Adipose tissue (tissue), 3 donors: ENCODE measurements around the gene FUOM. TPM values are rescaled to one million over a fixed set of nuclear protein-coding genes. Genes with fewer than 3 reads are reported as not detected.
"Not testable (repeated sequence)": the region's sequence is repeated elsewhere in the genome, so short reads cannot be mapped to it uniquely, and the experiment has no call there.

Experiments used
- H3K27ac ChIP-seq: one replicate; pipeline ENCODE4 v1.5.1; 2013; ENCODE audit warnings: low read depth, low read length
- WGBS, 3 donors: extraction: QIAGEN DNeasy Blood & Tissue Kit; methylation state at CpG; one replicate each; pipeline ENCODE4 v1.1.7; 2013; 5-methylcytosine and 5-hydroxymethylcytosine counted together
- polyA plus RNA-seq, 3 donors: library from polyadenylated mRNA; stranded (reverse); fragments of 200-250 nt; gene quantifications; one replicate each; pipeline ENCODE4 v1.2.3, GENCODE V29; 2013
- donor health status: healthy with polysubstance abuse.
- donor health status: Bipolar disorder and iron deficiency.
- donor health status: healthy.

FUOM gene
- polyA plus RNA-seq, 3 donors = 22.1 to 45.1 (median 23.3) TPM

DNA sequence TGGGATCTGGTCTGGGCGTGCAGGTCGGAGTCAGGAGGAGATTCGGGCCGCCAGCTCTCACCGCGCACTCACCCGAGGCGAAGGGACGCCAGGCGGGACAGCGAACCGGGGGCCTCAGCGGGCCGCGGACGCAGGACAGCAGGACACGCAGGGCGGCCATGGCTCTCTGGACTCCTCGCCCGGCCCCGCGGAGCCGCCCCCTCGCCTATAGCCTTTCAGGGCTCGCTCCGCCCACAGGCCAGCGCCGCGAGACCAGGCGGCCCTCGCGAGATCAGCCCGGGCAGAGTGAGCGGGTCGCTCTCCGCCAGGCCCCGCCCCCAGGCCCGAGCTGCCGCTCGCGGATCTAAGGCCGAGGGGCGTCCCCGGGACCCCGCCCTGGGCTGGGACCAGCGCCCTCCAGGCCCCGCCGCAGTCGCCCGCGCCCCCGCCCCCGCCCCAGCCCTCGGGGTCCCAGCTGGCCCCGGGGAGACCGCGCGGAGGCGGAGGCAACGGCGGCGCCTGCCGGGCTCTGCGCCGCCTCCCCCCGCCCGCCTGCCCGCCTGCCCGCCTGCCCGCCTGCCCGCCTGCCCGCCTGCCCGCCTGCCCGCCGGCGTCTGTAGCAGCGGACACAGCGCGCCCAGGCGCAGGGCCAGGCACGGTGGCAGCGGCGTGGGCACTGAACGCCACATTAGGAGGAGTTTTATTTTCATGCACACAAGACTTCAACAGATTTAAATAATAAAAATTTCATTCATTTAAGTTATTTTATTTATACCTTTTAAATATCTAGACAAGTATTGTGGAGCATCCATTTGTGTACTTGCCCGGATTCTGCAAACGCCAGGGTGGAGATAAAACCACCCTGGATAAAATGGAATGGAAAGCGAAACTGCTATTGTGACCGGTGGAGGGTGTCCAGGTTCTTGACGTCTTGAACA lies 15.6 kb upstream of the FUOM start, which contains the start of gene ECHS1:
TSS of gene ECHS1 (minus strand) at position 181 of the 917 bp plus-strand sequence. CDS start at position 160, 21 bp downstream.
- 1% methylated on average over 46 to 89 of the region's 89 CpGs for WGBS, 3 donors
- H3K27ac ChIP-seq = no peak within 1 kb of the TSS

DNA sequence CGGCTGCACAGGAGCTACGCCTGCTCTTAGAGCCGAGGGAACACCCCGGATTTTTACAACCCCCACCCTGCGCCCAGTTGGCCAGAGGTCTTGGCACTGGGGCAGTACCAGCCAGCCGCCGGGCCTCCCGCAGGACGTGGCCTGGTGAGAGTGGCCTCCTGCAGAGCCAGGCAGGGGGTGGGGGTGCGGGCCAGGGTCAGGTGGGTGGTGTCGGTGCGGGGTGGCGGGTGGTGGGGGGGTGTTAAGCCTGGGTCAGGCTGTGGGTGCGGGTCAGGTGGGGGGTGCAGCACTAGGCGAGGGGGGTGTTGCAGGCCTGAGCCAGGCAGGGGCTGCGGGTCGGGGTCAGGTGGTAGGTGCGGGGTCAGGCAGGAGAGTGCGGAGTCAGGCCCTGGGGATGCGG lies 14.7 kb upstream of the FUOM start:
- 18 to 51% (median 42%) methylated on average over 18 to 20 of the region's 20 CpGs for WGBS, 3 donors
- no peak overlapping the region for H3K27ac ChIP-seq

DNA sequence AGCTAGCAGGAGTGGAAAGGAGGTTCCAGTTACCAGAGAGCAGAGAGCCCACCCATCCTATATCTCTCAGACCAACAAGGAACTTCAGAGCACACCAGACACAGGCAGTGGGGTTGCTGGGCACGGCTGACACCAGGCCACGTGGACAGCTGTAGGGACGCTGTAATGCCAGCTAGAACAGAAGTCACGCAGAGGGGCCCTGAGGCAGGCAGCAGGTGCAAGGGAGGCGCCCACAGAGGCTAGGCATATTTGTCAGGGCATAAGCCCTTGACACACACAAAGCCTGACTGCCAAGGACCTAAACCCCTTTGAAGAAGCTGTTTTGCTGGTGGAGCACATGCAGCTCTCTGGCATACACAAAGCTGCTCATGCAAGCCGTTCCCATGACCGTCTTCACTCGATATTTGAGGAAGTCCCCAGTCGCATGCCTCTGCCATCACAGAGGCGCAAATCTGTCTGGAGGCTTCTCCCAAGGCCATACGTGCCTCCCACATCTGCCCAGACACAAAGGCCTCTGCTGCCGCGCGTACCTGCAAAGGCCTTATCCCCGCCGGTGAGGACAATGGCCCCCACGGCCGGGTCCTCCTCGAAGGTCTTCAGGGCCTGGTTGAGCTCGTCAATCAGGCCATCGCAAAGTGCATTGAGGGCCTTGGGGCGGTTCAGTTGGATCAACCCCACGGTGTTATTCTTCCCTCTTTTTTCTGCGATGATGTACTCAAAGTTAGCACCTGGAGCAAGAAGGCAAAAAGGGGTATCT lies 12.4 kb upstream of the FUOM start:
- H3K27ac ChIP-seq = no peak overlapping the region
- 88 to 90% (median 88%) methylated on average over 24 of the region's 24 CpGs for WGBS, 3 donors

DNA sequence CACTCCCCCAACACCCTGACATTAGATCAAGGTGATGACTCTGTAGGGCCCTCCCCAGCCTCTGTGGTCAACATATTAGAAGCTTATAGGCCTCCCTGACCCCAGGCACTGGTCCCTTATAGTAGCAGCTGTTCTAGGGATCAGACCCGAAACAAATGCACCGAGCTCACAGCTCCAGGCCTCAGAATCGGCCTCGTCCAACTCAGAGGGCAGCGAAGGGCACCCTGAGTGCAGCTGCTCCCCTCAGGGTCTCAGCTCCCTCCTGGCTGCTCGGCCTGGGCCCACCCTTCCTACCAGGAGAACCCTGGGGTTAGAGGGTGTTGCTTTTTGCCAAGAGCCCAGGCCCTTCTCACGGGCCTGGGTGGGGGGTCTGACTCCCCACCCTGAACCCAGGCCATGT lies 10.3 kb upstream of the FUOM start:
- WGBS, 3 donors = 90 to 99% (median 91%) methylated on average over 7 of the region's 7 CpGs
- H3K27ac ChIP-seq = no peak overlapping the region

DNA sequence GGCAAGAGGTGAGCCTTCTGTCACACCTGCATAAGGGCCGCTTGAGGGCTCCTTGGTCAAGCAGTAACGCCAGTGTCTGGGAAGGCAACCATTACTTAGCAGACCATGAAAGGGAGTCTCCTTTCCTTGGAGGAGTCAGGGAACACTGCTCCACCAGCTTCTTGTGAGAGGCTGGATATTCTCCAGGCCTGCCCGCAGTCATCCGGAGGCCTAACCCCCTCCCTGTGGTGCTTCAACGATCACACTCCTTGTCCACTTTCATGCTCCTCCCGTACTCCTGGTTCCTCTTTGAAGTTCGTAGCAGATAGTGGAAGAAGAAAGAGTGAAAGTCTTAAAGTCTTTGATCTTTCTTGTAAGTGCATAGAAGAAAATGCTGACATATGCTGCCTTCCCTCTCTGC lies 9.6 kb upstream of the FUOM start:
- WGBS, 3 donors = 70 to 100% (median 79%) methylated on average over 1 to 4 of the region's 7 CpGs
- not testable (repeated sequence) for H3K27ac ChIP-seq

DNA sequence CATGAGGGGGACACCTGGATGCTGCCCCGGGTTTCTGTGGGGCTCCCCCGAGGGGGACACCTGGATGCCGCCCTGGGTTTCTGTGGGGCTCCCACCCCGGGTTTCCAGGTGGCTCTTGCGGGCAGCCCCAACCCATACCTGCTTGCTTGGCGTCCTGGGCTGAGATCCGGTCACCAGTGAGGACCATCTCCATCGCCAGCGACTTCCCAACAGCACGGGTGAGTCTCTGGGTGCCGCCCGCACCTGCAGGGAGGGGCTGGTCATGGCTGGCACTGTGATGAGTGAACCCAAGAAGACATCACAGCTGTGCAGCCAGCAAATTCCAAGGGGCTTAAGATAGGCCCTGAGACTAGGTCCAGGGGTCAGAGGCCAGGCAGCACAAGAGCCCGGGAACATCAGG lies 8.9 kb upstream of the FUOM start:
- 92 to 97% (median 96%) methylated on average over 13 of the region's 13 CpGs for WGBS, 3 donors
- H3K27ac ChIP-seq = no peak overlapping the region

DNA sequence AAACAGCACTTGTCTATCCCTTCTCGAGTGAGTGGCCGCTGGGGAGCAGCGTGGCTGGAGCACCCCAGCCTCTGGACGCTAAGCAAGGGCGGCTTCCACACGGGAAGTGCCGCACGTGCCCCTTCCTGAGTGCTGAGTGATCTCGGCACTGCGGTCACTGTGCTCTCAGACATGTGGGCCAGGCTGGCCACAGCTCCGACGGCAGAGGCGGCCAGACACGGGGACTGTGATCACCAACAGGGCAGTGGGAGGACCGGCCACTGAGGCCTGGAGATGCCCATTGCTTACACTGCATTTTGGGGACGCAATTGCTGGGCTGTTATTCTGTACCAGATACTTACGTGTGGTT lies 8.3 kb upstream of the FUOM start:
- H3K27ac ChIP-seq = no peak overlapping the region
- WGBS, 3 donors = 82 to 86% (median 82%) methylated on average over 17 of the region's 17 CpGs

DNA sequence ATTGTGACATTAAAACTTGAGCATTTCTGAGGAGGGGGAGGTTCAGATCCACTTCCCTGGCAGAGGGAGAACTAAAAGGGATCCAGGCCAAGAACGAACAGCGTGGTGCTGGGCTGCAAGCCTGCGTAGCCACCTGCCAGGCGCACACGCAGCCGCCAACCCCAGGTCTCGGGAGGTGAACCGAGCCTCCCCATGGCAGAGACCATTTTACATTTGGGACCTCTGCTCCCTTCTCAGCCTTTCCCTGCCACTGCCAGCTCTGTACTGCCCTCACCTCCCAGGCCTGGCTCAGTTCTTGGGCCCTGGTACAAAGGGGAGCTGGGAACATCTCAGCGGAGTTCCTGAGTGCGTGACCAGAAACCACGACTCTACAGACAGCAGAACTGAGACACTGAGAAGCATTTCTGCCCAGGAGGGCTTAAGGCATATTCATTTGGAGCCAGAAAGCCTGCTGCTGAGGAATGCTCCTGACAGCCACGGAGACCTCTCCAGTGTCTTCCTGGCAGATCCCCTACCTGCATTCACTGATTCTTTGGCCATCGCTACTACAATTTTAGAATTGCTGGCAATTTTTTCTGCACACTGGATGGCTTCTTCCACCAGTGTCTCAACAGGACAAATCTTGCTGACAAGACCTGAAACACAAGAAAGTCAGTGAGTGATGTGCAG lies 7.8 kb upstream of the FUOM start:
- WGBS, 3 donors = 76 to 88% (median 83%) methylated on average over 13 of the region's 13 CpGs
- H3K27ac ChIP-seq = no peak overlapping the region

DNA sequence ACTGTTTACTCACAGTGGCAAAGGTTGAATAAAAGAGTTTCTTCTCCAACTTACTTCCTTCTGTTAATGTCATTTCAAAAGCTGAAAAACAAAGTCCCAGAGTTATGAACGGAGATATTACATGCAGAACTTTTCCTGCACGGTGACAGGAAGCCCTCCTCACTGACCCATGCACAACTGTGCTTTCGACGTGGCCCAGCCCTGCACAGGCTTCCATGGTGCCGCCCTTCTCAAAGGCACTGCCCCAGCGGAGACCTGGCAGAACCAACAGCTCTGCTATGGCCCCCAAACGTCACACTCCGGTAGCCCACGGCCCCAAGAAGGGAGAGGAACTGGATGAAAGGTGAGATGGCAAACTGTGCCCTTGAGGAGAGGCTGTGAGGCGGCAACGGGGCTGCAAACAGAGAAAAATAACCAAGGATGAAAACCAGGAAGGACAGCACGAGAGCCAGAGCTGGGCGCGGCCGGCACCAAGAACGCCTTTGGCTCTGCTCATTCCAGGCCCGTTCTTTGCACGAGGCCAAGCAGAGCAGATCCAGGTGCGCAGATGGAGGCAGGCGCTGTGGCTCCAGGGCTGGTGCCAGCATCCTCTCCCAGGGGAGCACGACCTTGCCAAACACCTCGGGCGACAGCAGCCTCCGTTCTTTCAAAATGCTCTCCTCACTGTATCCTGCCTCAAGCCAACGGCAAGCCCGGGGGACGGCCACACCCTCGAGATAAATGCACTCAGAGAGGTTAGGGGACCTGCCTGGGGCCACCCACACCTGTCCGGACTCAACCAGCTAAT lies 7.0 kb upstream of the FUOM start:
- 79 to 92% (median 85%) methylated on average over 29 of the region's 29 CpGs for WGBS, 3 donors
- H3K27ac ChIP-seq = no peak overlapping the region

DNA sequence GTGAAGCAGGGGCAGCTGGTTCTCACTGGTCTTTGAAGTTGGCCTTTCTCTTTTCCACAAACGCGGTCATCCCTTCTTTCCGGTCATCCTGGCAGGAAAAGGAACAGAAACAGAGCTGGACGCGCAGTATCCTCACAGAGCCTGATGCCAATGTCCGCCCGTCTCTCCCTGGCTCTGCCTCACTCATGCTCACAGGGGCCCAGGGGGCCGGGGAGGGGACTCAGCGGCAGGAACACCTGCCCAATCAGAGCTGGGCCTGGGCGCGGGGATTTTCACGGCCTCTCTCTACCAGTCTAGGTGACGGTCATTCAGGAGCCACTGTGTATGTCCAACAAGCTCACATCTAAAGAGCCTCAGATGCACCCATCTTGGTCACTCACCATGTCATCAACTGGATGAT lies 5.0 kb upstream of the FUOM start:
- H3K27ac ChIP-seq = no peak overlapping the region
- 88 to 97% (median 91%) methylated on average over 13 of the region's 13 CpGs for WGBS, 3 donors

DNA sequence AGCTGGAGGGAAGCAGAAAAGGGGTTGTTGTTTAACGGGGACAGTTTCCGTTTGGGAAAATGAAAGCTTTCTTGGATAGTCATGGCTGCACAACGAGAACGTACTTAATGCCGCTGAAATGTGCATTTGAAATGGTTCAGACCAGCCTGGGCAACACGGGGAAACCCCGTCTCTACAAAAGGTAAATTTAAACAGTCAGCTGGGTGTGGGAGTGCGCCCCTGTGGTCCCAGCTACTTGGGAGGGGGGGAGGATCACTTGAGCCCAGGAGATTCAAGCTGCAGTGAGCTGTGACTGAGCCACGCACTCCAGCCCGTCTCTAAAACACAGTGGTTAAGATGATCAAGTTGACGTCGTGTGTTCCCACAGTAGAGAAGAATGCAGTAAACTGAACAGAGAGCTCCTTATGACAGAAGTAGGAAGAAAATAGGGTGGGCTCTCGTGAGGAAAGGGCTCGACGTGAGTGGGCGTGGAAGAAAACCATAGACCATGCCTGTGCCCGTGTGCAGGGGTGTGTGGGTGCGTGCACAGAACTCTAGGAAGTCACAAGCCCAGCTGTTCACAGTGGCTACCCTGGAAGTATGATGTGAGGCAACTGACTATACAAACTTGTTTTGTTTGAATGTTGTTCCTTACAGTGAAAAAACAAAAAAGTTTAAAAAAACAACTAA lies 4.1 kb upstream of the FUOM start:
- WGBS, 3 donors = 78 to 84% (median 81%) methylated on average over 18 of the region's 18 CpGs
- H3K27ac ChIP-seq = no peak overlapping the region

DNA sequence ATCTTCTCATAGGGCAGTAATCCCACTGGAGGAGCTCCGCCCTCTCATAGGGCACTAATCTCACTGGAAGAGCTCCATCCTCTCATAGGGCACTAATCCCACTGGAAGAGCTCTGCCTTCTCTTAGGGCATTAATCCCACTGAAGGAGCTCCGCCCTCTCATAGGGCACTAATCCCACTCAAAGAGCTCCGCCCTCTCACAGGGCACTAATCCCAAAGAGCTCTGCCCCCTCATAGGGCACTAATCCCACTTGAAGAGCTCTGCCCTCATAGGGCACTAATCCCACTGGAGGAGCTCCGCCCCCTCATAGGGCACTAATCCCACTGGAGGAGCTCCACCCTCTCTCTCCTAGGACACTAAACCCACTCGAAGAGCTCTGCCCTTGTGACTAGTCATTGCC lies 3.4 kb upstream of the FUOM start:
- no peak overlapping the region for H3K27ac ChIP-seq
- 94 to 97% (median 95%) methylated on average over 5 of the region's 5 CpGs for WGBS, 3 donors

DNA sequence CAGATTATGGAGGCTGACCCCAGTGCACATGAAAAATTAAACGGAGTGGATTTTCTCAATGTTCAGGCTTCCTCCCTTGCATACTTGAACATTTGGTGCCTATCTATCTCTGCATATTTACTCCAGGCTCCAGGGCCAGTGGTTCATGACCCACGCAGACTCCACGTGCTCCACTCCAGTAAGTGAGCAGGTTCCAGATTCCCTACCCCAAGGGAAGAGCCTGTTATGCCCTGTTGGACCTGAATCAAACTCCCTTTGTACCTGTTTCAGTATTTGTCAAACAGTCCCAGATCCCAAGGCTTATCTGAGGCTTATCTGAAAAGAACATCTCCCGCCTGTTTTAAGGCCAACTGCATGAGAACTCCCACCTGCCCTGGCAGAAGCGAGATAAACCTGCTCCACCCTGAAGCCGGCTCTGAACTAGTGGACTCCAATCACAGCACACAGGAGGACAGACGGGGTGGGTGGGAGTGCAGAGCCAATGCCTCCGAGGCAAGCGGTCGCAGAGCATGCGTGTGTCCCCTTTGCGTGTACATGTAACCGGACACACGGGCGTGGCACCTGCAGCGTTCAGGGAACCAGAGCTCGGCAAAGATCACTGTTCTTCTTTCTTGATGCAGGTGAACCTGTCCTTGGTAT lies 2.3 kb upstream of the FUOM start:
- 52 to 77% (median 74%) methylated on average over 17 of the region's 17 CpGs for WGBS, 3 donors
- no peak overlapping the region for H3K27ac ChIP-seq

DNA sequence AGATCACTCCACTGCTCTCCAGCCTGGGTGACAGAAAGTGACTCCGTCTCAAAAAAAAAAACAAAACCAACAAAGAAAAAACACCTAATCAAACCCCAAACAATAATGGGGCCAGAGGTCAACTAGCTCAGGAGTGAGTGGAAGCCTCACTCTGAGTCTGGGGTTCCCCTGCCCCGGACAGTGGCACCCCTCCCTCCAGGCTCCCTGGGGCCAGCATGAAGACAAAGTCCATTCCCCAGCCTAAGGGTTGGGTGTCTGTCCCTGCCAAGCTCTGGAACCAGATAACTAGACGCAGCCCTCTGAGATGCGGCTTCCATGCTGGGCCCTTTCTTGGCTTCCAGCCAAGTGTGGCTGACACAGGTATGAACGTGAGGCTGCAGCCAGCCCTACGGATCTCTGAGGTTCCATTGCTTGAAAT lies 1.7 kb upstream of the FUOM start:
- 23 to 54% (median 50%) methylated on average over 6 of the region's 6 CpGs for WGBS, 3 donors
- no peak overlapping the region for H3K27ac ChIP-seq

DNA sequence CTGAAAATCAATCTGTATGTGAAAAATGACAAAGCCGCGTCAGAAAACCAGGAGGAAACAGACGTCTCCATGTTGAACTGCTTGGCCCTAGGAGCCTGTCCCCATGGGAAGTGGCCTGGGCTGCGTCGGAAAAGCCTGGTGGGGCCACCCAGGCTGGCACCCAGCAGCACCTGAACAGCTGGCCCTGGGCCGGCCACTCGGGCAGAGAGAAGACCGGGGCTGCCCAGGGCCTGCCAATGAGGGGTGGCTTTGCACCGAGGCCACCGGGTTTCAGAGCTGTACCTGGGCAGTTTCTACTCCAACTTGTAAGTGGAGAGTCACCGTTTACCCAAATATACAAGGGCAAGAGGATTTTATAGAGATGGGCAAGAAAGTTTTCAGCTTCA lies 1.1 kb upstream of the FUOM start:
- 73 to 87% (median 83%) methylated on average over 11 of the region's 11 CpGs for WGBS, 3 donors
- no peak overlapping the region for H3K27ac ChIP-seq

DNA sequence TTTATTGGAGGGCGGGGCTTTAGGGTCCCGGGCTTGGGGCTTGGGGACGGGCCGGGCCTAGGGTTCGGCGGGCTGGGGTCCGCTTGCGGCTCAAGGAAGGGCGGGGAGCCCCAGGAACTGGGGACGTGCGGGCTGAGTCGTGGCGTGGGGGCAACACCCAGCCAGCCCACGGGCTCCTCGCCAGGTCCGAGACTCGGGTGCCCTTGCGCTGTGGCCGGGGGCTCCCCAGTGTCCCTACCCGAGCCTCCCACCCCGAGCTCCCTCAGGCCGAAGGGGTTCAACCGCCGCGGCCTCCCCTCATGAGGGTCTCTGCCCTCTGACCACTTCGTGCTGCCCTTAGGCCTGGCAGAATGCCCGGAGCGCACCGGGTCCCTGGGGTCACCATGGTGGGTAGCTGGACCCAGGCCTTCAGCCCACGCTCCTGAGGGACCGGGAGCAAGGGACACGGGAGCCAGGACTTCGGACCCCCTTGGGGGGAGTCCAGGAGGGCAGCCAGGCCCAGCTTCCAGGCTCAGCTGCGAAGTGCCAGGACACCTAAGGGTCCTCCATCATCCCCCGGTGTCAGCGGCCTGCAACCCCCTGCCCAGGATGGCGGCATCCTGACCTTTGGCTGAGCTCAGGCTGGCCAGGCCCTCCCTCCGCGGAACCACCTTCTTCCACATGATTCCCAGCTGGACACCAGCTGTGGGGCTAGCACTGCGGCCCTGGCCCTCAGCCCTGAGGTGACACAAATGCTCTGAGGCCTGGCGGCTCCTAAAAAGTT lies 524 bp upstream of the FUOM start:
- WGBS, 3 donors = 83 to 87% (median 84%) methylated on average over 29 to 41 of the region's 41 CpGs
- H3K27ac ChIP-seq = no peak overlapping the region
